Neuronal stem cell (in vitro differentiated cells): Measurements from ENCODE around the gene PLVAP.
A peak's percentile ranks its signal among the peaks of the same experiment; 100 is the strongest.

Source experiments
- DNase-seq: peaks from one replicate; pipeline ENCODE4 v3.0.0-alpha.2; 2013; ENCODE audit warnings: low spot score
- H2AFZ ChIP-seq: one replicate; pipeline ENCODE4 v1.6.1; 2013; ENCODE audit warnings: mild to moderate bottlenecking, low read length, inconsistent platforms
- H2AK5ac ChIP-seq: 2 replicates; pipeline ENCODE4 v1.6.1; 2013; ENCODE audit warnings: low read depth, mild to moderate bottlenecking, inconsistent platforms, low read length, moderate library complexity, mixed read lengths
- H2BK120ac ChIP-seq: 2 replicates; pipeline ENCODE4 v1.6.1; 2013; ENCODE audit warnings: low read depth, mild to moderate bottlenecking, inconsistent platforms, low read length, moderate library complexity, mixed read lengths
- H2BK12ac ChIP-seq: one replicate; pipeline ENCODE4 v1.6.1; 2013; ENCODE audit warnings: low read length, inconsistent platforms
- H2BK15ac ChIP-seq: 2 replicates; pipeline ENCODE4 v1.6.1; 2013; ENCODE audit warnings: mild to moderate bottlenecking, low read length, inconsistent platforms, mixed read lengths
- H2BK5ac ChIP-seq: one replicate; pipeline ENCODE4 v1.6.1; 2013; ENCODE audit warnings: inconsistent platforms, mild to moderate bottlenecking, low read length, moderate library complexity
- H3K14ac ChIP-seq: one replicate; pipeline ENCODE4 v1.6.1; 2013; ENCODE audit warnings: low read length, inconsistent platforms
- H3K18ac ChIP-seq: 2 replicates; pipeline ENCODE4 v1.6.1; 2013; ENCODE audit warnings: low read length, inconsistent platforms
- H3K23ac ChIP-seq: 2 replicates; pipeline ENCODE4 v1.6.1; 2013; ENCODE audit warnings: low read depth, mild to moderate bottlenecking, mixed read lengths, low read length, inconsistent platforms; ENCODE audit not compliant: poor library complexity
- H3K27ac ChIP-seq: replicated peaks from 3 replicates; pipeline ENCODE4 v1.5.1; 2013; ENCODE audit warnings: low read length, inconsistent platforms
- H3K27me3 ChIP-seq, 3 experiments: 2 replicates each; pipeline ENCODE4 v1.6.1; 2013; ENCODE audit warnings: low read length in 3 of 3, mild to moderate bottlenecking in 2 of 3, inconsistent platforms in 1 of 3, low read depth in 1 of 3, mixed read lengths in 1 of 3, moderate library complexity in 1 of 3; ENCODE audit not compliant: control insufficient read depth in 3 of 3, insufficient read depth in 3 of 3
- H3K36me3 ChIP-seq, 2 donors: replicated peaks in 1 of 2; 2 replicates each; pipeline ENCODE4 v1.6.1; 2013; ENCODE audit warnings: low read length in 2 of 2; ENCODE audit not compliant: control insufficient read depth in 2 of 2, insufficient read depth in 2 of 2
- H3K4ac ChIP-seq: 2 replicates; pipeline ENCODE4 v1.6.1; 2013; ENCODE audit warnings: inconsistent platforms, mild to moderate bottlenecking, low read length, moderate library complexity
- H3K4me1 ChIP-seq, 2 donors: 1 replicate in 1 of 2; 2 replicates in 1 of 2; pipeline ENCODE4 v1.6.1; 2013; ENCODE audit warnings: low read length in 2 of 2, low read depth in 1 of 2; ENCODE audit not compliant: control insufficient read depth in 2 of 2, insufficient read depth in 1 of 2
- H3K4me2 ChIP-seq: one replicate; pipeline ENCODE4 v1.6.1; 2013; ENCODE audit warnings: mild to moderate bottlenecking, low read length, inconsistent platforms; ENCODE audit not compliant: insufficient read depth, poor library complexity, severe bottlenecking
- H3K4me3 ChIP-seq, 2 donors: 2 replicates each; pipeline ENCODE4 v1.5.1; 2013; ENCODE audit warnings: low read length in 2 of 2, mild to moderate bottlenecking in 2 of 2, inconsistent platforms in 1 of 2, moderate library complexity in 1 of 2
- H3K79me1 ChIP-seq: one replicate; pipeline ENCODE4 v1.6.1; 2013; ENCODE audit warnings: low read depth, mild to moderate bottlenecking, inconsistent platforms, low read length, moderate library complexity
- H3K9ac ChIP-seq: one replicate; pipeline ENCODE4 v1.6.1; 2013; ENCODE audit warnings: mild to moderate bottlenecking, low read depth, low read length, inconsistent platforms; ENCODE audit not compliant: poor library complexity
- H3K9me3 ChIP-seq, 2 donors: replicated peaks in 1 of 2; 2 replicates each; pipeline versions ENCODE3 to v1.6.1; 2013; ENCODE audit warnings: low read length in 2 of 2, mild to moderate bottlenecking in 2 of 2, inconsistent platforms in 1 of 2, low read depth in 1 of 2, mixed read lengths in 1 of 2, moderate library complexity in 1 of 2; ENCODE audit not compliant: control insufficient read depth in 2 of 2, insufficient read depth in 1 of 2
- H4K8ac ChIP-seq: one replicate; pipeline ENCODE4 v1.6.1; 2013; ENCODE audit warnings: low read depth, mild to moderate bottlenecking, inconsistent platforms, low read length, moderate library complexity
- H4K91ac ChIP-seq: one replicate; pipeline ENCODE4 v1.6.1; 2013; ENCODE audit warnings: low read length, low read depth, mild to moderate bottlenecking, inconsistent platforms; ENCODE audit not compliant: poor library complexity
- WGBS, 2 donors: extraction: QIAGEN DNeasy Blood & Tissue Kit; methylation state at CpG; one replicate each; pipeline ENCODE4 v1.1.7; 2013; ENCODE audit warnings: missing lambda C conversion rate in 2 of 2, mixed read lengths in 1 of 2; ENCODE audit not compliant: insufficient read length in 2 of 2, insufficient replicate concordance in 1 of 2; ENCODE audit errors: extremely low coverage in 2 of 2; 5-methylcytosine and 5-hydroxymethylcytosine counted together

PLVAP gene

GRCh38 chr19:17398902-17399527 lies 21.9 kb upstream of the PLVAP start:
- H3K9me3 ChIP-seq = no peaks in the 10 kb centered on the region
- H2AFZ ChIP-seq = no peak overlapping the region
- H3K4ac ChIP-seq = no peak overlapping the region
- no peak for DNase-seq
- no peak overlapping the region for H3K18ac ChIP-seq
- H3K27me3 ChIP-seq = no peaks in the 10 kb centered on the region
- H3K79me1 ChIP-seq = peaks cover 3% of the 10 kb centered on the region
- no peak overlapping the region for H2BK120ac ChIP-seq
- H3K4me1 ChIP-seq = peaks cover 3% of the 10 kb centered on the region in 2 donors
- WGBS, 2 donors = no CpG with 5 or more reads among the region's 8 CpGs
- H3K14ac ChIP-seq = no peak overlapping the region
- no peak overlapping the region for H4K8ac ChIP-seq
- no peak overlapping the region for H3K23ac ChIP-seq
- H4K91ac ChIP-seq = no peak overlapping the region
- no peak overlapping the region for H3K4me3 ChIP-seq
- no peak overlapping the region for H3K4me2 ChIP-seq
- H2BK12ac ChIP-seq = no peak overlapping the region
- no peak overlapping the region for H2BK15ac ChIP-seq
- H3K27ac ChIP-seq = no peak overlapping the region
- no peak overlapping the region for H2AK5ac ChIP-seq
- peaks cover 0 to 1% of the 10 kb centered on the region in 2 donors for H3K36me3 ChIP-seq
- no peak overlapping the region for H3K9ac ChIP-seq
- H2BK5ac ChIP-seq = no peak overlapping the region

DNA sequence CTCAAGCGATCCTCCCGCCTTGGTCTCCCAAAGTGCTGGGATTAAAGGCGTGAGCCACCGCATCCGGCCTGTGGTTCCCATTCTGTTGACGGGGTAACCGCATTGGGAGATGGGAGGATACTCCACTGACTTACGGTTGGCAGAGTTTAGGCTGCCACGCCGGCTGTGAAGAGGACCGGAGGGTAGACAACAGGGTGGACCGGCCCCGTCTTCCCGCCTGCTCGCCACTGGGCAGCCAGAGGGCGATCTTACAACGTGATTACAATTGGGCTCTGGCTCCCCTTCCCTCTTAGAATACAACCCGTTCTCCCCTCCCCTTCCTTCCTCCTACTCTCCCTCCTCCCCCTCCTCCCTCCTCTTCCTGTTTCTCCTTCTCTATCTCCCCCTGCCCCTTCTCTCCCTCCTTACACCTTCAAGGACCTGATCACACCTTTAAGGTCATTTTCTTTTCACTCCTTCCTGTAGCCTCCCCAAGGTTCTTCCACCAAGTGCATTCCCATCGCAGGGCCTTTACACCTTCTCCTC lies 17.8 kb upstream of the PLVAP start:
- Histone ChIP-seq H3K14ac (no peak overlapping the region), H2BK120ac (no peak overlapping the region), H2AK5ac (no peak overlapping the region), H3K4me3 (no peak overlapping the region), H3K4me2 (no peak overlapping the region), H2AFZ (peak overlapping the region; percentile 71), H4K8ac (no peak overlapping the region), H3K18ac (no peak overlapping the region), H3K79me1 (peaks cover 2% of the 10 kb centered on the region), H3K4ac (no peak overlapping the region), H2BK12ac (no peak overlapping the region), H3K23ac (no peak overlapping the region), H3K27me3 (peaks cover 0 to 3% (median 2%) of the 10 kb centered on the region in 3 experiments), H3K9ac (no peak overlapping the region), H3K36me3 (no peaks in the 10 kb centered on the region), H2BK15ac (no peak overlapping the region), H3K4me1 (peaks cover 3 to 4% of the 10 kb centered on the region in 2 donors), H3K9me3 (no peaks in the 10 kb centered on the region), H3K27ac (no peak overlapping the region), H2BK5ac (no peak overlapping the region), H4K91ac (no peak overlapping the region)
- no peak for DNase-seq
- WGBS, 2 donors = no CpG with 5 or more reads among the region's 19 CpGs

DNA sequence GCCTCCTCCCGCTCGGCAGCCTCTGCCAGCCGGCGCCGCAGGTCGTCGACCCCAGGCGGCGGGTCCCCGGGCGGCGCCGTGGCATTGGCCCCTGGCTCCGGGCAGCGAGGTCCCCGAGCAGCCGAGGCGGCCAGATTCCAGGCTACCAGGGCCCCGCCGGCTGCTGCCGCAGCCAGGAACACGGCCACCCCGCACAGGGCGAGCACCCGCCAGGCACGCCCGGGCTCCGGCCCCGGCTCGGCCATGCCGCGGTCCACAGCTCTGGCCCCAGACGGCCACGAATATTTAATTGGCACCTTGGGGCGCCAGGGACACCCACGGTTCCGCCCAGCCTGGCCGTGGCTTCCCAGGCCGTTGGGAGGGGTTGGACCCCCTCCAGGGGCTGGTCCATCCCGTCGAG lies 16.8 kb upstream of the PLVAP start, which contains the start of gene CCDC194:
CCDC194 (minus strand) TSS at position 283 of the 400 bp plus-strand sequence; CDS start at position 245, 38 bp downstream.
- Histone ChIP-seq H3K36me3 (no peaks in the 10 kb centered on the region), H3K23ac (peak within 1 kb of the TSS; percentile 29), H2BK15ac (peak within 1 kb of the TSS; percentile 78), H3K79me1 (peaks cover 3% of the 10 kb centered on the region), H3K4me1 (peaks cover 3 to 4% of the 10 kb centered on the region in 2 donors), H3K9ac (no peak within 1 kb of the TSS), H3K4ac (no peak within 1 kb of the TSS), H3K4me3 (no peak within 1 kb of the TSS), H3K27ac (no peak within 1 kb of the TSS), H3K18ac (no peak within 1 kb of the TSS), H2AFZ (peak within 1 kb of the TSS; percentile 71), H3K4me2 (no peak within 1 kb of the TSS), H2BK120ac (no peak within 1 kb of the TSS), H3K14ac (no peak within 1 kb of the TSS), H3K9me3 (peaks cover 0 to 5% of the 10 kb centered on the region in 2 donors), H4K8ac (no peak within 1 kb of the TSS), H2BK5ac (no peak within 1 kb of the TSS), H2AK5ac (peak within 1 kb of the TSS; percentile 42), H4K91ac (no peak within 1 kb of the TSS), H3K27me3 (peaks cover 0 to 8% (median 5%) of the 10 kb centered on the region in 3 experiments), H2BK12ac (peak within 1 kb of the TSS; percentile 88)
- WGBS, 2 donors = no CpG with 5 or more reads among the region's 41 CpGs
- no peak for DNase-seq

GRCh38 chr19:17393002-17393401 lies 15.9 kb upstream of the PLVAP start:
- peaks cover 0 to 8% (median 5%) of the 10 kb centered on the region in 3 experiments for H3K27me3 ChIP-seq
- H3K36me3 ChIP-seq = no peaks in the 10 kb centered on the region
- no peak overlapping the region for H3K4ac ChIP-seq
- H2BK12ac ChIP-seq = no peak overlapping the region
- H3K27ac ChIP-seq = no peak overlapping the region
- peaks cover 3% of the 10 kb centered on the region for H3K79me1 ChIP-seq
- no peak overlapping the region for H2AFZ ChIP-seq
- H4K91ac ChIP-seq = no peak overlapping the region
- H3K18ac ChIP-seq = no peak overlapping the region
- no peak overlapping the region for H3K14ac ChIP-seq
- WGBS, 2 donors = no CpG with 5 or more reads among the region's 2 CpGs
- H2BK5ac ChIP-seq = no peak overlapping the region
- H3K4me2 ChIP-seq = no peak overlapping the region
- no peak overlapping the region for H3K9ac ChIP-seq
- H4K8ac ChIP-seq = no peak overlapping the region
- DNase-seq = no peak
- H2BK120ac ChIP-seq = no peak overlapping the region
- H2BK15ac ChIP-seq = no peak overlapping the region
- no peak overlapping the region for H3K23ac ChIP-seq
- H2AK5ac ChIP-seq = no peak overlapping the region
- H3K4me3 ChIP-seq = no peak overlapping the region
- peaks cover 0 to 5% of the 10 kb centered on the region in 2 donors for H3K9me3 ChIP-seq
- peaks cover 3 to 4% of the 10 kb centered on the region in 2 donors for H3K4me1 ChIP-seq
